CD4-positive, alpha-beta T cell (primary cell): ENCODE results near the gene MMRN2. TPM values are rescaled to one million over a fixed set of nuclear protein-coding genes. Genes with fewer than 3 reads are reported as not detected.

Source experiments
- ATAC-seq: fragments of 200-7000 bp; cut with Tn5 transposase; one replicate; pipeline ENCODE4 v1.10.0; 2022; ENCODE audit warnings: mild to moderate bottlenecking; ENCODE audit not compliant: poor library complexity
- CTCF ChIA-PET: fragments of 350-600 bp; sonication (Branson Sonifier 250); formaldehyde crosslinking; loops from one replicate; lab custom pipeline; 2021; ENCODE audit warnings: antibody characterized with exemption, inconsistent platforms; lab: Charles Lee
- POLR2A ChIA-PET: fragments of 350-600 bp; sonication (Branson Sonifier 250); formaldehyde crosslinking; loops from one replicate; lab custom pipeline; 2021; ENCODE audit warnings: antibody characterized with exemption, inconsistent platforms; lab: Charles Lee
- DNase-seq, 14 experiments: peaks; one replicate each; pipeline ENCODE4 v3.0.0-alpha.2; 2013 to 2020; ENCODE audit warnings: mixed read lengths in 2 of 14
- H3K27ac ChIP-seq, 2 donors: one replicate each; pipeline versions ENCODE4 v1.5.1 to v1.7.0; 2013; ENCODE audit warnings: low read length in 2 of 2, low read depth in 1 of 2, mild to moderate bottlenecking in 1 of 2
- H3K27me3 ChIP-seq, 2 experiments: 1 replicate in 1 of 2; 2 replicates in 1 of 2; pipeline versions ENCODE4 v1.6.1 to v1.7.0; 2013; ENCODE audit warnings: low read length in 2 of 2, control low read depth in 1 of 2, mild to moderate bottlenecking in 1 of 2, moderate library complexity in 1 of 2; ENCODE audit not compliant: insufficient read depth in 2 of 2, control insufficient read depth in 1 of 2
- H3K36me3 ChIP-seq: one replicate; pipeline ENCODE4 v1.6.1; 2013; ENCODE audit warnings: low read length, control low read depth; ENCODE audit not compliant: insufficient read depth
- H3K4me1 ChIP-seq: one replicate; pipeline ENCODE4 v1.6.1; 2013; ENCODE audit warnings: low read length, control low read depth; ENCODE audit not compliant: insufficient read depth
- H3K4me3 ChIP-seq: one replicate; pipeline ENCODE4 v1.5.1; 2013; ENCODE audit warnings: mild to moderate bottlenecking, low read length, moderate library complexity
- H3K9me3 ChIP-seq, 2 experiments: 1 replicate in 1 of 2; 2 replicates in 1 of 2; pipeline versions ENCODE4 v1.6.1 to v1.7.0; 2013; ENCODE audit warnings: low read length in 2 of 2, mild to moderate bottlenecking in 2 of 2, control low read depth in 1 of 2, moderate library complexity in 1 of 2; ENCODE audit not compliant: control insufficient read depth in 1 of 2, insufficient read depth in 1 of 2
- H3K27ac Mint-ChIP-seq: one replicate; pipeline ENCODE4 v1.8.0; 2020; ENCODE audit warnings: mixed read lengths
- H3K27me3 Mint-ChIP-seq: one replicate; pipeline ENCODE4 v1.8.0; 2021; ENCODE audit warnings: mixed read lengths
- H3K36me3 Mint-ChIP-seq: one replicate; pipeline ENCODE4 v1.8.0; 2021; ENCODE audit warnings: low read depth, mixed read lengths
- H3K4me1 Mint-ChIP-seq: one replicate; pipeline ENCODE4 v1.8.0; 2021; ENCODE audit warnings: low read depth, mixed read lengths
- H3K4me3 Mint-ChIP-seq: one replicate; pipeline ENCODE4 v1.8.0; 2020; ENCODE audit warnings: mild to moderate bottlenecking, mixed read lengths
- H3K9me3 Mint-ChIP-seq: one replicate; pipeline ENCODE4 v1.8.0; 2020; ENCODE audit warnings: mixed read lengths
- CTCF ChIP-seq: fragments of 200-600 bp; IDR thresholded peaks from one replicate; pipeline ENCODE4 v1.8.0; 2022; ENCODE audit warnings: antibody characterized with exemption, mild to moderate bottlenecking
- intact Hi-C, 2 experiments: fragments of 100-400 bp; cut with DNase I in 1 of 2; cut with micrococcal nuclease in 1 of 2; formaldehyde crosslinking; loops; one replicate each; pipeline versions ENCODE4 v1.15.1 to v1.9.0; 2023 to 2025; cut with DNase I, micrococcal nuclease
- total RNA-seq, 174 experiments: library from RNA in 2 of 174; stranded (reverse) in 2 of 174; gene quantifications; one replicate each; pipeline ENCODE4 v1.2.3 and lab custom pipeline; 2021 to 2026

MMRN2 gene
- total RNA-seq, 2 experiments from 2014 or later, result 0.47 to 1.8 TPM

GRCh38 chr10:86922553-86922961 lies 34.9 kb downstream of the MMRN2 start:
- no peak overlapping the region for H3K4me3 ChIP-seq
- ChIA-PET CTCF (no interaction called here), POLR2A (no interaction called here)
- TF ChIP-seq CTCF, result no peak
- Mint-ChIP-seq H3K4me1 (no peaks in the 10 kb centered on the region), H3K27me3 (no peaks in the 10 kb centered on the region), H3K36me3 (peaks cover 27% of the 10 kb centered on the region), H3K27ac (no peak overlapping the region), H3K9me3 (no peaks in the 10 kb centered on the region), H3K4me3 (no peak overlapping the region)
- no peaks in the 10 kb centered on the region for H3K4me1 ChIP-seq
- H3K27me3 ChIP-seq, result no peaks in the 10 kb centered on the region
- intact Hi-C loops, result no loop called here
- no peak overlapping the region for H3K27ac ChIP-seq
- no peak for ATAC-seq
- H3K9me3 ChIP-seq, result no peaks in the 10 kb centered on the region
- H3K36me3 ChIP-seq, result peaks cover 16% of the 10 kb centered on the region
- no peak for DNase-seq

- ChIA-PET POLR2A (no interaction called here), CTCF (no interaction called here)
- H3K36me3 Mint-ChIP-seq, result peaks cover 30% of the 10 kb centered on the region
- Histone ChIP-seq H3K4me1 (no peaks in the 10 kb centered on the region), H3K27ac (no peak overlapping the region), H3K4me3 (no peak overlapping the region), H3K9me3 (no peaks in the 10 kb centered on the region), H3K27me3 (no peaks in the 10 kb centered on the region), H3K36me3 (peaks cover 24% of the 10 kb centered on the region)
- H3K27ac Mint-ChIP-seq, result no peak overlapping the region
- no peaks in the 10 kb centered on the region for H3K9me3 Mint-ChIP-seq
- ATAC-seq (no peak), DNase-seq (no peak)
- no peaks in the 10 kb centered on the region for H3K4me1 Mint-ChIP-seq
- intact Hi-C loops, result no loop called here
- no peak for TF ChIP-seq CTCF
- no peaks in the 10 kb centered on the region for H3K27me3 Mint-ChIP-seq
- no peak overlapping the region for H3K4me3 Mint-ChIP-seq
Measured at GRCh38 chr10:86918022-86918471, 39.4 kb downstream of the MMRN2 start.

- DNase-seq (no peak), ATAC-seq (no peak)
- ChIA-PET POLR2A (no interaction called here), CTCF (no interaction called here)
- Mint-ChIP-seq H3K4me3 (no peak overlapping the region), H3K27me3 (no peaks in the 10 kb centered on the region), H3K36me3 (peaks cover 18% of the 10 kb centered on the region), H3K4me1 (no peaks in the 10 kb centered on the region), H3K27ac (no peak overlapping the region), H3K9me3 (no peaks in the 10 kb centered on the region)
- no peaks in the 10 kb centered on the region for H3K4me1 ChIP-seq
- H3K27ac ChIP-seq, result no peak overlapping the region
- no peaks in the 10 kb centered on the region for H3K9me3 ChIP-seq
- peaks cover 12% of the 10 kb centered on the region for H3K36me3 ChIP-seq
- H3K27me3 ChIP-seq, result no peaks in the 10 kb centered on the region
- H3K4me3 ChIP-seq, result no peak overlapping the region
- TF ChIP-seq CTCF, result no peak
- intact Hi-C loops, result no loop called here
Measured at GRCh38 chr10:86914734-86915133, 42.7 kb downstream of the MMRN2 start.
